HG03565 (cell line): ENCODE measurements around the gene THY1.
A peak's percentile ranks its signal among the peaks of the same experiment; 100 is the strongest.
"Not testable (repeated sequence)": the region's sequence is repeated elsewhere in the genome, so short reads cannot be mapped to it uniquely, and the experiment has no call there.

Experiments used
- ATAC-seq: cut with Tn5 transposase; IDR thresholded peaks from one replicate; pipeline ENCODE4 v1.9.1; 2021; ENCODE audit warnings: mild to moderate bottlenecking, moderate library complexity; ENCODE audit not compliant: unreplicated experiment

Gene THY1

DNA sequence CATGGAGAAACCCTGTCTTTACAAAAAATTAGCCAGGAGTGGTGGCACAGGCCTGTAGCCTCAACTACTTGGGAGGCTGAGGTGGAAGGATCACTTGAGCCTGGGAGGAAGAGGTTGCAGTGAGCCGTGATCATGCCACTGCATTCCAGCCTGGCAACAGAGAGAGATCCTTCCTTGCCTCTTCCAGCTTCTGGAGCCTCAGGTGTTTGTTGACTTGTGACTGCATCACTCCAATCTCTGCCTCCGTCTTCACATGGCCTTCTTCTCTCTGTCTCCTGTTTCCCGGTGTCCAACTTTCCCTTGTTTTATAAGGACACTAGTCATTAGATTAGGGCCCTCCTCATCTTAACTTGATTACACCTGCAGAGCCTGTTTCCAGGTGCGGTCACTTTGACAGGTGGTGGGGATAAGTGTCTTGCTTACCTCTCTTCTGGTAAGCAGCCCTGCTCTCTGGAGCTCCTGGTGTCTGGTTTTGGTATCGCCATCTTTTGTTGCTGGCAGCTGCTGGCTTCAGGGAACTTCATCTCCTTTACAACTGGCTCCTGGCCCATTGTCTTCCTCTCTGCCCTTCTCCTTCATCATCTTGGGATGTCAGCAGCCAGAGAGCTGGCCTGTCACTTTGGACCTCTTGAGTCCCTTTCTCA, 33.2 kb downstream of the THY1 start:
- ATAC-seq: no peak

DNA sequence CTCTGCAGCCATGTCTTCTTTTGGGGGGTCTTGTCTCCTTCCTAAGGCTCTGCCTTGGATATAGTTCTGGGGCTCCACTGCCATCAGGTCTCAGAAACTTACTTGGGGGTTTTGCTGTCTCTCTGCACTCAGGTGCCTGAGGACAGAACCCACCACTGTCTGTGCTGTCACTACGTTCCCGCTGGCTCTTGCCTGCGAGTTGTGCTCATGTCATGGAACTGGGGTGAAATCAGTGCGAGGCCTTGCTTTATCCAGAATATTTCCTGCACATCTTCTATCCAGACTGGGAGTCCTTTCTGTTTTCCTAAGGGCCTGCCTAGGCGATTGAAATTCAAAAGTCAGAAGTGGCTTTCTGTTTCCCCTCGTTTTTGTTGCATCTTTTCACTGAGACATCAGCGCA, 34.9 kb downstream of the THY1 start:
- no peak for ATAC-seq

DNA sequence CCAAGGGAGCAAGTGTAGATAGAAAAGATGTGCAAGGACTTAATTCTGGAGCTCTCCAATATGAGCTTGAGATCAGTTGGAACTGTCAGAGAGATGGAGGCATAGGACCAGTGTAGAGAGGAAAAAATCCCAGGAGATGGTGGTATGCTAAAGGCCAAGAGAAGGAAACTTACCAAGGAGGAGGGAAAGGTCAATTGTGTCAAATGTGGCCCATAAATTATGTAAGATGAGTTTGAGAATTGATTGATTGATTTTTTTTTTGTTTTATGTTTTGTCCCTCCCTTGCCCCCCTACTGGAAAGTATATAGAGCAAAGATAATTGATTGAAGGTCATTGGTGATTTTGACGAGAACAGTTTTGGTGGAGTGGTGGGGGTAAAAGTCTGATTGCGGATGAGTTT, 38.6 kb downstream of the THY1 start:
- no peak for ATAC-seq

GRCh38 chr11:119382513-119382912, 40.5 kb downstream of the THY1 start:
- not testable (repeated sequence) for ATAC-seq

- ATAC-seq: no peak
These were observed 40.9 kb downstream of the THY1 start for GRCh38 chr11:119382101-119382500.

DNA sequence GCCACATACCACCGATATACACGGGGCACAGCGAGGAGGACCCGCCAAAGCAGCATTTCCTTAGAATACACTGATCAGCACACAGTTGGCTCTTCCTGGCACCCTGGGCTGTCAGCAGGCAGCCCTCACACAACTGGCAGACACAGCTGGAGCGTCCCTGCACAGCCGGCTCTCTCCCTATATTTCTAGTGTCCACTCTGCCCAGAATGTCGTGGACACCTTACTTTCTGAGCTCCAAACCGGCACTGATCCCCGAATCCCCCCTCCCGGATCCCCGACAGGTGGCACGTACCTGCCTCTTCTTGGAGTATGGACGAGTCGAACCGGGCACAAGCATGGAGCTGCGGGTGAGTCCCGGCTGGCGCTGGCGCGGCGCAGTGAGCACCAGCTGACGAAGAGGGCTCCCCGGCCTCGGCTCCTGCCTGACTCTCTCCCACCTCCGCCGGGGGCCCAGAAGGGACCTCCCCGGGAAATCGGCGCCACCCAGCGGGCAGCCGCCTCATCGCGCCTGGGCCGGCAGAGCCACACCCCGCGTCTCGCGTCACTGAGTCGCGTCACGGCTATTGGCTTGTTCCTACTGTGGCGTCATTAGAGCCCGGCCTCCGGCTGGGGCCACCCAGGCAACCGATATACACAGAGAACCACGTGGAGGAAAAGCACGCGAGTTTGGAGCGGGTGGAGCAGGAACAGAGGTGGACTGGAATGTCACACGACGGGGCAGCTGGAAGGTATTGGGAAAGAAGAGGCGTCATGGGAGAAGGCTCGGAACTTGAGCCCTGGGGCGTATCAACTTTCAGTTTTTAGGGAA, 41.6 kb downstream of the THY1 start, which contains the start of gene USP2:
Gene USP2, minus strand, starts transcription at position 510 of the 808 bp plus-strand sequence. CDS start 8,210 bp downstream, outside the sequence.
- ATAC-seq: peak; percentile 97

GRCh38 chr11:119380827-119381180, 42.2 kb downstream of the THY1 start:
- ATAC-seq: no peak

DNA sequence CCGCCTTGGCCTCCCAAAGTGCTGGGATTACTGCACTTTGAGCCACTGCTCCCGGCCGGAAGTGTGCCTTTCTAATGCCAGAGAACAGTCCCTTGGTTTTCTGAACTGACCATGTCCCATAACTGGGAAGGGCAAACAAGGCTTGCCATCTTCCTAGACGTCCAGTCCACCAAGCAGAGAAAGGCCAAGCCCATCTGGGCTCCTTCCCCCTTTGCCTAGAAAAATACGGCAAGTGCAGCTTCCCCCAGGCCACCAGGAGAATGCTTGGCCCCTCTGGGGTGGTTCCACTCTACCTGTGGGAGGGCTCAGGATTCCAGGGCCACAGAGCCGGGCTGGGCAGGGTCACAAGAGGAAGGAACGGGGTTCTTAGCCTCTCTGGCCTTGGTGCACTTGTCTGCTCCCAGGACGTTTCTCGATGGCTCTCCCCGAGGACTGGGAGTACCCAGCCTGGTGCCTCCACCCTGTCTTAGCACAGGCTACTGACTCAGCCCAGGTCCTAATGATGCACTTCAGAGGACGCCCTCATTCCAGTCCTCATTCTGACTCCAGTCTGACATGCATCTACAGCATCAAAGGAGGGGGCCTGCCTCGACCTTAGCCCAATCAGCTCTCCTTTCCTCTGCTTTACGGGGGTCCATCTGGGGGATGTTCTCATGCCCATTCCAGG, 42.7 kb downstream of the THY1 start:
- ATAC-seq: no peak

DNA sequence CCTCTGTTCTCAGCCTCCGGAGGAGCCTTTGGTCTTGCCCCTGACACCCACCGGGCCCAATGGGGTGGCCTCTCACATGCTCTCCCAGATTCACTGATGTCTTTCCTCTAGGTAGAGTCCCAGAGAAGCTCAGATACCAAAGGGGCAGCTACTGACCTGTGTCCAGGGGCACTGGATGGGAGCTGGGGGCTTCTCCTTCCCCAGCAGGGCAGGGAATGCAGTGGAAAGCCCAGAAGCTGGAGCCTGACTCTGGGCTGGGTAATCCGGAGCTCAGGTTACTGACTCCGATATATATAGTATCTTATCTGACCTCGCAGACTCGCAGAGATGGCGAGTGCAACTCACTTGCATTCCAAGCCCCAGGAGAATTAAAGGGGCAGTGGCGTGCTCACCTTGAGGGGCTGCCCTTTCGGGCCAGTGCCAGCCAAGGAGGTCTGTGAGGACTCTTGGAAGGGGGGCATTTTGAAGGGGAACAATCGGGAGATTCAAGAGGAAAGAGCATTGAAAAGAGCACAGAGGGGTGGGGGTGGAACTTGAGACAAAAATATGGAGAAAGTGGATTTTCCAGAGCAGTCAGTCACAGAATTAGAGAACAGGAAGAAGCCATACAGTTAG, 44.0 kb downstream of the THY1 start:
- no peak for ATAC-seq

DNA sequence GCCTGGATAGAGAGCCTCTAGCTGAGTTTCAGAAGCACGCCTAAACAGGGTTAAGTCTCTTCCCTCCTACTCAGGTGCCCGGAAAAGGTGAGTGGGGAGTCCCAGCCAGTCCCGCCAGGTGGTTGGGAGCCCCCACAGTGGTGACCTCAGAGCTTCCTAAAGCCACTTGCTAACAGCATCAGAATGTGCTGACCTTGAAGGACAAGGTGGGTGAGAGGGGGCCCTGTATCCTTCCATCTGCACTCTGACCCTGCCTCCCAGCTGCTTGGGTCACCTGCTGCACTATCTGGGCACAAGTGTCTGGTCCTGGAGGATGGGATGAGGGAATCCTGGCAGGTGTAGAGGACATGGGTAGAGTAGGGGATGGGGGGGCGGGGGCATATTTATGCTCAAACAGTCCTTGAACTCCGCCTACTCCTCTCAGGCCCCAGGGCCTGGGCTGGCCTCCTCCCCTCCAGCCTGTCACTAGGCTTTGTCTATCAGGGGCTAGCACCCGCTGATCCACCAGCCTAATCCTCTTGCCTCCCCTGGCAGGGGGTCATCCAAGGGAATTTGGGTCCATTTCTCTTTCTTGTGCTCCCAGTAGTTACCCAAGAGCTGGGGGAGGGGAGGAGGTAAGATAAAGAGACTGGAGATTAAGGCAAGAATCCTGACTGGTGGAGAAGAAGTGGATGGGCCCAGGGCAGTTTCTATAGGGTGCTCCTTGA, 44.9 kb downstream of the THY1 start:
- ATAC-seq: no peak

DNA sequence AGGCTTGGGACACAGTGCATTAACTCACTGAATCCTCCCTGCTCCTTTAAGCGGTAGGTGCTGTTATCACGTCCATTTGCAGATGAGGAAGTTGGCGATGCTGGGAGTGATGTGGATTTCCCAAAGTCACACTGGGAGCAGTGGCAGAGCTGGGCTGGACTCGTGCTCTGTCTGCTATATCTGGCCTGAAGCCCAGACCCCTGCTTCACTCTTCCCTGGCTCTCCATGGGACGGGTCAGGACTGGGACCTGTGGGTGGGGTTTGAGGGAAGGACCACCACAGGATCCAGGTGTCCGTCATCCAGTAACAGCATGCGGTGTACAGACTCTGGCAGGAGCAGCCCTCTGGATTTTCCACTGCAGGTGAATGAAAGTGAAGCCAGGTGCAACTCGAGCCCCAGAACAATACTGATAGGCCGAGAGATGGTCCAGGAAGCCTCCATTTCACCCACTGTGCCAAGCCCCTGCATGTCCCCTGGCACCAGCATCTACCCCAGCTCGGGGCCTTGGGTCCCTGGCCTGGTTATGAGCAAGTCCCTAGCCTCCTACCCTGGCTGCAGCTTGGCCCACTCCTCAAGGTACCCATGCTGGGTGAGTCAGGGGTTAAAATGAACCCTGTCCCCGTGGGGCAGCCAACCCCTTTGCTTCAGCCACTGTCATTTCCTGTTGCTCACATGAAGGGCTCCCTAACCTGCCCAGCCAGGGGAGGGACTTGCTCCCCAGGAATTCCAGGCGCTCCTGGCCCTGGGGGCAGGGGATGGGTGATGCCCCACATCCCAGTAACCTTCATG, 45.7 kb downstream of the THY1 start:
- no peak for ATAC-seq

GRCh38 chr11:119376197-119376847, 46.6 kb downstream of the THY1 start:
- ATAC-seq: no peak

DNA sequence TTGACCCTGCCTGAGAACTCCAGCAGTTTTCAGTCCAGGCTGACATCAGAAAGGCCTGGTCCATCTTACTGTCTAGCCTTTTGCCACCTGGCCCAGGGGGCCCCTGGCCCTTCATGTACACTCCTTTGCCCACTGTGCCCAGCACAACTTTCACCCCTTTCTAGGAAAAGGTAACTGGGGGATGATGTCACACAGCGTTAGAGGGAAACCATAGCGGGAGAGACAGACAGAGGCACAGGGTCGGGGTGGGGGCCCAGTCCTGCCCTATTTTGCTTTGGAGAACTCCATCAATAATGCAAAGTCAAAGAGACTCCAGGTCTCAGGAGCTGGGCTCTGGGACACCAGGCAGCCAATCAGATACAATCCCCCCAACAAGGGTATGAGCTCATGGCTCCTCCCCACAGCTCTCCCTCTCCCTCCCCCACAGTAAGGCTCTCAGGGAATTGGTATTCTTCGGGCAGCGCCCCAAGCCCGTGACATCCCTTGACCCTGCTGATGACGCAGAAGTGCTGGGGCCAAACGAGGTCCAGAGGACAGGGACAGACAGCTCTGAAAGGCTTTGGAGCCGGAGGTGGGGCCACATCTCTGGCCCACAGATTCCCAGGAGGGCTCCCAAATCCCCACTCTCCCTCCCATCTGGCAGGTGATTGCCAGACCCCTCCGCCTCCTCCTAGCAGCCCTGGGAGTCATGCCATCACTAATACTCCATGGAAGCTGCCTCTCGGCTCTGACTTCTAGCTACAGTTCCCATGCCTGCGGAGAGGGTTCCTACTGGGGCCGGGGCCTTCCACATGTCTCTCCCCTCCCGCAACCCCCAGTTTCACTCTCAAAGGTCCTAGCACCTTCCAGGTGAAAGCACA, 47.4 kb downstream of the THY1 start:
- ATAC-seq: no peak

DNA sequence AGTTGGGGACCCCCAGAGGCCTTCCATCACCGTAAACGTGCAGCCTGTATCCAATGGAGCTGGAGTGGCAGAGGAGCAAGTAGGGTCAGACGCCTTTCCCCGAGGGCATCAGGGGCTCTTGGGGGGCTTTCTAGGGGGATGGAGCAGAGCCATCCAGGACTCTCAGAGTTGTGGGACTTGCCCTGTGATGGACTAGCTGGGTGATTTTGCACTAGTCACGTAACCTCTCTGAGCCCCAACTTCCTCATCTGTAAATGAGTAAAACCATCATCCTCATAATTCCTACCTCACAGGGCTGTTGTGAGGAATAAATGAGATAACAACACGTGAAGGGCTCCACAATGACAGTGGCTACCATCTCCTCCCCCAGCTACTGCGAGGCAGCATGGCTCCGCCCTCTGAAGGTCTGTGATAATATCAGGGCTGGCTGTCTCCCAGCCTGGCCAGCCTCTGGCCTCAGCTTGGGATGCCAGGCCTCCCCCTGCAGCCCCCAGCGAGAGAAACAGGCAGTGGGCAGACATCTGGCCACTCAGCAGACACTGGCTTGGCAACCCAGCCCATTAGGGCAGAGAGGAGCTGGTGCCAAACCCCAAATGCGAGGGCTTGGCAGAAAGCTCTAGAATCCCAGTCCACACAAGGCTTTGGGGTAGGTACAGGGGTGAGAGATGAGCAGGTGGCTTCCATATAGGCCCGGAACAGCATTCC, 48.2 kb downstream of the THY1 start:
- ATAC-seq: no peak

- ATAC-seq: no peak
These were observed 48.9 kb downstream of the THY1 start for GRCh38 chr11:119373921-119374631.

GRCh38 chr11:119373059-119373920, 49.7 kb downstream of the THY1 start:
- ATAC-seq: no peak
